ENCODE data around the gene FAM13C.

The FAM13C gene

DNA sequence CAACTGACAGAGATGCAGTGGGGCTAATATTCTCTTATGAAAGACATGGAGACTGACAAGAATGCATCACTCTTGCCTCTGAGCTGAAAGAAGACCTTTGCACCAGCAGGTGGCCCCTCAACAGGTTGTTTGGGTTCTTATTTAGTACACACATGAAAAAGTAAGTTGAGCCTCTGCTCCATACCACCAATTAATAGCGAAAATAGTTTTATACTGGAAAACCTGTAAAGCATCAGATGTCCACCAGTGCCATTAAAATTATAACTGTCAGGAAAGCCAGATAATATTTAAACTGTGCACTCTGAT, 26.3 kb upstream of the FAM13C start:
- TF ChIP-seq, protein P1, sequence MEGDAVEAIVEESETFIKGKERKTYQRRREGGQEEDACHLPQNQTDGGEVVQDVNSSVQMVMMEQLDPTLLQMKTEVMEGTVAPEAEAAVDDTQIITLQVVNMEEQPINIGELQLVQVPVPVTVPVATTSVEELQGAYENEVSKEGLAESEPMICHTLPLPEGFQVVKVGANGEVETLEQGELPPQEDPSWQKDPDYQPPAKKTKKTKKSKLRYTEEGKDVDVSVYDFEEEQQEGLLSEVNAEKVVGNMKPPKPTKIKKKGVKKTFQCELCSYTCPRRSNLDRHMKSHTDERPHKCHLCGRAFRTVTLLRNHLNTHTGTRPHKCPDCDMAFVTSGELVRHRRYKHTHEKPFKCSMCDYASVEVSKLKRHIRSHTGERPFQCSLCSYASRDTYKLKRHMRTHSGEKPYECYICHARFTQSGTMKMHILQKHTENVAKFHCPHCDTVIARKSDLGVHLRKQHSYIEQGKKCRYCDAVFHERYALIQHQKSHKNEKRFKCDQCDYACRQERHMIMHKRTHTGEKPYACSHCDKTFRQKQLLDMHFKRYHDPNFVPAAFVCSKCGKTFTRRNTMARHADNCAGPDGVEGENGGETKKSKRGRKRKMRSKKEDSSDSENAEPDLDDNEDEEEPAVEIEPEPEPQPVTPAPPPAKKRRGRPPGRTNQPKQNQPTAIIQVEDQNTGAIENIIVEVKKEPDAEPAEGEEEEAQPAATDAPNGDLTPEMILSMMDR (conservative IDR thresholded peaks at IDR 0.05), result no peak
- no peak overlapping the region for H3K27ac ChIP-seq

DNA sequence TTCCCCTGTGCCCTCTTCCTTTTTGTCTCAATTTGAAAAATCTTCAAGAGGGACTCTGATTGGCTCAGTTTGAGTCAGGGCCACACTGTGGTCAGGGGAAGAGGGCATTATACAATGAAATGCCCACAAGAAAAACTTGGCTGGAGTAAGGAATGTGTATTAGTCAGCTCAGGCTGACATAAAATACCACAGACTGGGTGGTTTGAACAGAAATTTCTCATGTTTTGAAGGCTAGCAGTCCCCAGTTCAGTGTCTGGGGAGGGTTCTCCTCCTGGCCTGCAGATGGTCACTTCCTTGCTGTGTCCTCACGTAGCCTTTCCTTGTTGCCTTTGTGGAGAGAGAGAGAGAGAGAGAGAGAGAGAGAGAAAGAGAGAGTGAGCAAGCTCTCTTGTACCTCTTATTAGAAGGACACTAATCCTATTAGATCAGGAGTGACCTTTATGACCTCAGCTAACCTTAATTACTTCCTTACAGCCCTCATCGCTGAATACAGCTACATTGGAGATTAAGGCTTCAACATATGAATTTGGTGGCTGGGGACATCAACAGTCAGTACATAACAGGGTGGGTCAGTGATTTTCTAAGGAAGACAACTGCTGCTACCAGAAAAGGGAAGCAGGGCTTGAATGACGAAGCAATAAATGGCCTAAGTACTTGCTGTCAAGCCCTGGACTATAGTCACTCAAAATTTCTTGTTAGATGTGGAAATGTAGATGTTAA, 25.8 kb upstream of the FAM13C start:
- TF ChIP-seq, protein P1 (conservative IDR thresholded peaks at IDR 0.05), result no peak
- no peak overlapping the region for H3K27ac ChIP-seq

DNA sequence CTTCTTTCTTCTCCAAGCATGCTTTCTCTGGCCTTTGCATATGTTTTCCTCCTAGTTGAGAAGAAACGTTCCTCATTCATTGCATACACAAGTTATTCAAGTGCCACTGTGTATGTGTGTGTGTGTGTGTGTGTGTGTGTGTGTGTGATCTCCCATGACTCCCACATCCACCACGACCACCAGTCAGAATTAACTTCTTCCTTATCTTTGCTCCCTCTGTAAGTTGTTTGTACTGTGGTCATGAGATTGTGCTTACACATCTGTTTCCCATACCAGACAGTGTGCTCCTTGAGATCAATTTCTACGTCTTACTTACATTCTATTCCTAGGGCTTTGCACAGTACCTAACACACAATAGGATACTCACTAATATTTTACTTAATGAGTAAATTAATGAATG, 22.4 kb upstream of the FAM13C start:
- TF ChIP-seq, protein P1 (conservative IDR thresholded peaks at IDR 0.05), result no peak
- H3K27ac ChIP-seq, result no peak overlapping the region

DNA sequence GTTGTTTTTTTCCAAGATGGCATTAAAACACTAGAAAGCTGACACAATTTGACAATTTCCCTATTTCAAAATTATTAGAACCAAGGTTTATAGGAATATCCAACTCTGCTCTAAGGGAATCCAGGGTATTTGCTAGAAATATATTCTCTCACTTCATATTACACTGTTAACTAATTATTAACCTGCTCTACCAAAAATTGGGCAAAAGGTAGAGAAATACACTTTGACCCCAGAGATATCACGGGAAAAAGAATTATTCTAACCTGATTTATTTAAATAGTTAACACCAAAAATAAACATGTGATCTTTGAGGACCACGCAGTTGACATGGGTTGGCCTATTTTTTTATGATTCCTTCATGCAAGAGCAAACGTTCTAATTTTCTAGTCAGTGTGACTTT, 21.6 kb upstream of the FAM13C start:
- TF ChIP-seq, protein P1 (conservative IDR thresholded peaks at IDR 0.05), result no peak
- no peak overlapping the region for H3K27ac ChIP-seq

DNA sequence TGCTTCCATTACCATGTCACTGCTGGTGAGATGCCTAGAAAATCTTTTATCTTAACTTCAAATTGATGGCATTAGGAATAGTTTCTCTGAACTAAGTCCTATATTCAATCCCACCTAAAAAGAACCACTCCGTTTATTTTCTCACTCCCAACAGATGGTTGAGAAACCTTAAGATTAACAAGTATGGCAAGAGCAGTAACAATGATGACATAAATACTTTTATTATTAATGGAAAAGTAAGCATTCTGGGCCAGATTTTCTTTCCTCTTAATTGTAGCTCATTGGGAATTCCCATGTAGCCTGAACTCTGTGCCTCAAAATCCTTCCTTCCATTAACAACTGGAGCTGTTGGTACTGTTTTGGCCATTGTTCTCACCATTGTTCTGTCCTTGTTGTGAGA, 21.1 kb upstream of the FAM13C start:
- TF ChIP-seq, protein P1 (conservative IDR thresholded peaks at IDR 0.05), result no peak
- H3K27ac ChIP-seq, result no peak overlapping the region

DNA sequence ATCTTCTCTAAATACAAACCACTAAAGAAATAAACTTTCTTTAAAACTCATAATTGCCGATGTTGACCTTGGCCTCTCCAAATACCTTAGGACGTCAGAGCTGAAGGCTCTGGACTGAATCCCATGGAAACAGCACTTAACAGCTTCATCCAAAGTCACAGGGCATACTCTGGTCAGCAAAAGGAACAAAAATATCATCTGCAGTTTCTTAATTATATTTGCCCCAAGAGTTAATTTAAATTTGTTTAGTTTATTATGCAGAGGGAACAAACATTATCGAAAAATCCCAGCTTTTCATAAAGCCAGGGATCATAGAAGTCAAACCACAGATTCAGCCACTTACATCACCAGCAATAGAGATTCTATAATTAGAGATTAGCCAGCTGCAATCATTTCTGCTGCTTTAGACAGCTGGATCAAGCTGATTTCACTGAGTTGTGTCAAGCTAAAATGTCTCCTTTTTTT, 20.5 kb upstream of the FAM13C start:
- no peak overlapping the region for H3K27ac ChIP-seq
- TF ChIP-seq, protein P1 (conservative IDR thresholded peaks at IDR 0.05), result no peak

DNA sequence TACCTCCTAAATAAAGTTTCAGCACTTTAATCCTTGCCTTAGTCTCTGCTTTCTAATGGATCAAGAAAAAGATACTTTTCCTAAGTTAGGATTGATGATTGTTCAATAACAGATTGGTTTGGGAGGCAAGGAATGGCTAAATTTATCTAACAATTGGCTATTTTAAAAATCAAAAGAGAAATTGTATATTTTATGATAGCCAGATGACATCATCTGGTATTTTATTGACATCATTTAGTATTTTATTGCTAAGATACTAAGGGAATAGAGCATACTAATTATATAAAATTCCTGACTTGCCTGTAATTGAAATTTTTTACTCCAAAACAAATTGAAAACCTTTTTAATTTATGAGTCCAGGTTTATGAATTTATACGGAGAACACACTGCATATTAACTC, 19.3 kb upstream of the FAM13C start:
- TF ChIP-seq, protein P1 (conservative IDR thresholded peaks at IDR 0.05), result no peak
- no peak overlapping the region for H3K27ac ChIP-seq

Measured in VCaP (cell line).